HG02943 (cell line): ENCODE measurements around the gene ARL5C.

Experiments
- ATAC-seq: cut with Tn5 transposase; IDR thresholded peaks from one replicate; pipeline ENCODE4 v1.9.1; 2021; ENCODE audit warnings: mild to moderate bottlenecking, low read depth, moderate library complexity; ENCODE audit not compliant: unreplicated experiment

Gene ARL5C

GRCh38 chr17:39165841-39166349 is at the start of gene ARL5C:
ARL5C (minus strand) TSS chr17:39166161; CDS start chr17:39165760, 401 bp downstream.
- no peak for ATAC-seq

GRCh38 chr17:39213852-39214251 is 47.9 kb upstream of the ARL5C start:
- ATAC-seq, result no peak

GRCh38 chr17:39212841-39213480 is 47.0 kb upstream of the ARL5C start:
- ATAC-seq, result no peak

- ATAC-seq, result no peak
Measured at GRCh38 chr17:39212195-39212810, 46.3 kb upstream of the ARL5C start.

GRCh38 chr17:39210093-39210434 is 44.1 kb upstream of the ARL5C start:
- ATAC-seq, result no peak

GRCh38 chr17:39209317-39210092 is 43.5 kb upstream of the ARL5C start:
- ATAC-seq, result no peak

- ATAC-seq, result no peak
Measured at GRCh38 chr17:39208893-39209292, 42.9 kb upstream of the ARL5C start.

- ATAC-seq, result no peak
Measured at GRCh38 chr17:39208136-39208535, 42.2 kb upstream of the ARL5C start.

GRCh38 chr17:39205112-39205526 is 39.2 kb upstream of the ARL5C start:
- no peak for ATAC-seq

GRCh38 chr17:39204245-39204644 is 38.3 kb upstream of the ARL5C start:
- ATAC-seq, result no peak

- ATAC-seq, result no peak
Measured at GRCh38 chr17:39200957-39201510, 35.1 kb upstream of the ARL5C start.

- peak; percentile 59 for ATAC-seq
Measured at GRCh38 chr17:39200070-39200879, 34.3 kb upstream of the ARL5C start, which contains the start of gene RPL19. RPL19 (plus strand) TSS chr17:39200283; CDS start chr17:39200345, 62 bp downstream.

- ATAC-seq, result peak; percentile 54
Measured at GRCh38 chr17:39199820-39200069, 33.8 kb upstream of the ARL5C start.

- ATAC-seq, result no peak
Measured at GRCh38 chr17:39198186-39198566, 32.2 kb upstream of the ARL5C start.

GRCh38 chr17:39197380-39198185 is 31.6 kb upstream of the ARL5C start, which contains the start of gene CACNB1:
CACNB1 (minus strand) TSS chr17:39197669; CDS start chr17:39197495, 174 bp downstream.
- no peak for ATAC-seq

- ATAC-seq, result no peak
Measured at GRCh38 chr17:39196808-39197291, 30.9 kb upstream of the ARL5C start.

- no peak for ATAC-seq
Measured at GRCh38 chr17:39196241-39196807, 30.4 kb upstream of the ARL5C start.

GRCh38 chr17:39195568-39196160 is 29.7 kb upstream of the ARL5C start:
- no peak for ATAC-seq
